Testis (tissue), 3 donors: ENCODE data around the gene DTX2. TPM values are rescaled to one million over a fixed set of nuclear protein-coding genes. Genes with fewer than 3 reads are reported as not detected.
"Not testable (repeated sequence)": the region's sequence is repeated elsewhere in the genome, so short reads cannot be mapped to it uniquely, and the experiment has no call there.

ENCODE experiments used
- DNase-seq: peaks from one replicate; pipeline ENCODE4 v3.0.0-alpha.2; 2019
- H3K27ac ChIP-seq, 2 donors: fragments of 200-600 bp; sonication (generic); one replicate each; pipeline ENCODE4 v1.5.1; 2019
- H3K27me3 ChIP-seq: fragments of 200-600 bp; sonication (generic); one replicate; pipeline ENCODE4 v1.5.1; 2019
- H3K36me3 ChIP-seq: fragments of 200-600 bp; sonication (generic); one replicate; pipeline ENCODE4 v1.5.1; 2017; ENCODE audit warnings: low read depth; ENCODE audit errors: missing control alignments
- H3K4me1 ChIP-seq: fragments of 200-600 bp; sonication (generic); one replicate; pipeline ENCODE4 v1.5.1; 2019
- H3K4me3 ChIP-seq, 2 donors: fragments of 200-600 bp; sonication (generic); one replicate each; pipeline ENCODE4 v1.5.1; 2017 to 2019
- H3K9me3 ChIP-seq: fragments of 200-600 bp; sonication (generic); one replicate; pipeline ENCODE4 v1.5.1; 2017
- WGBS, 2 donors: methylation state at CpG; one replicate each; pipeline ENCODE4 v1.1.5; 2018; 5-methylcytosine and 5-hydroxymethylcytosine counted together
- intact Hi-C: fragments of 100-400 bp; cut with DNase I; formaldehyde crosslinking; loops from one replicate; pipeline ENCODE4 v1.15.1; 2023; ENCODE audit warnings: low total_unique reads
- polyA plus RNA-seq: library from polyadenylated mRNA; stranded (reverse); fragments of 350-450 nt; fragmentation: Illumina TruSeq; extraction: RNeasy Lipid Tissue Mini Kit (QIAGEN cat#74804); gene quantifications from one replicate; pipeline ENCODE4 v1.2.3, GENCODE V29; 2014; ENCODE audit warnings: low read depth, low replicate concordance; ENCODE audit not compliant: insufficient read depth
- total RNA-seq, 2 donors: library from RNA; depleted of rRNA; stranded (reverse); fragments of >200 nt; gene quantifications; one replicate each; pipeline ENCODE4 v1.2.3, GENCODE V29; 2016

DTX2 gene
- total and polyA plus RNA-seq, 3 donors from 2014 or later: 65.1 to 239 (median 200) TPM

DNA sequence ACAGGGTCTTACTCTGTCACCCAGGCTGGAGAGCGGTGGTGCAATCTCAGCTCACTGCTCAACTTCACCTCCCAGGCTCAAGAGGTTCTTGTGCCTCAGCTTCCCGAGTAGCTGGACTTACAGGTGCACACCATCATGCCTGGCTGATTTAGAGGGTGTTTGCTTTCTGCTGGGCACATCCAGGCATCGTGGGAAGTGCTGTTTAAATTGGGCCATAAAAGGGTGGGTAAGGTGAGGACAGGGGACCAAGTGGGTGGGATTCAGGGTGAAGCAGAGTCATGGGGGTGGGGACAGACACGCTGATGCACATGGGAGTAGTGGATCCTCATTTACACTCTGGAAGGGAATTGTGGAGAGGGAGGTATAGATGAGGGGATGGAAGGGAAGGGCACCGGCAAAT is 3.5 kb downstream of the DTX2 start:
- H3K36me3 ChIP-seq, DNase-seq, H3K27me3 ChIP-seq, H3K4me3 ChIP-seq, intact Hi-C loops, H3K9me3 ChIP-seq, H3K4me1 ChIP-seq: not testable (repeated sequence)
- peak overlapping the region; percentile 4 to 24 for H3K27ac ChIP-seq
- 74 to 93% methylated on average over 2 to 5 of the region's 5 CpGs for WGBS, 2 donors

DNA sequence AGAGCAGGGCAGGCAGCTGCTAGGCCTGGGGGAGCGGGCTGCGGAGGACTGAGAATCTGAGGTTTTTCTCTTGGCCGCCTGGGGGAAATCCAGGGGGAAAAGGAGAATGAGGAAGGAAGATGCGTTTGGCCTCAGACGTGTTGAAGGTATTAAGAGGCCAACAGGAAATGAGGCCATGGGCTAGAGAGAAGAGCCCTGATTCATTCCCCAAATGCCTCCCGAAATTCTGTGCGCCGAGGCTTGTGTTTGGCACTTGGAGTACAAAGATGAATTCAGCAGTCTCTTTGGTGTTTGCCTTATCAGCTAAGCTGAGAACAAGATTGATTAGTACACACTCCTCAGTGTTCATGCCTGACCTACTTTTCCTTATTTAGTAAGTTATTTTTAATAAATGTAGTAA is 4.4 kb downstream of the DTX2 start:
- H3K27ac ChIP-seq: peak overlapping the region in 1 of 2 donors; percentile 62

DNA sequence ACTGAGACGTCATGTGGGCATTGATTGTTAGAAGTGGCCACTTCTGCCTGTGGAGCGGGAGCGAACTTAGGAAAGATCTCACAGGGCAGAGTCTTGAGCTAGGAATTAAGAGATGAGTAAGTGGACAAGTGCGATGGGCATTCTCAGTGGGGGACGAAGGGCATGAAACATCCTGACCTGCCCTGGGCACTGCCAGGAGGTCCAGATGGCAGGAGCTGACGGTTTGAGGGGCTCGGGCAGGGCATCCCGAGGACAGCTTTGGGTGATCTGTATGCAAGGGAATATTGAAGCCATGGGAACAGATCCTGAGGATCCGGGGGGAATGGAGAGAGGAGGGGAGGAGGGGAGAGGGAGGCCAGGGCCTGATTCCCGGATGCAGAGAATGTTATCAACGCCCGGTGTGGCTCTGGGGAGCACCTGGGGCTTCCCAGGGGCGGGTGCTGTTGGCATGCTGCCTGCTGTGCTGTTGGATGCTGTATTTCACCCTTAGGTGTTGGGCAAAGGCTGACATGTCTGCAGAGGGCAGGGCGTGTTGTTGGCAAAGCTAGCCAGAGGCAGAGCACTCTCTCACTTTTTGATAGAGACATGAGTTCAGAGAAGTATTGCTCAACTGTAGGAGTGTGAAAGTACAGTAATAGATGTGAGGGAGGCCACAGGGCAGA is 6.4 kb downstream of the DTX2 start:
- peak overlapping the region; percentile 32 to 69 for H3K27ac ChIP-seq
- H3K9me3 ChIP-seq, H3K27me3 ChIP-seq, intact Hi-C loops, H3K4me1 ChIP-seq, H3K4me3 ChIP-seq, DNase-seq, H3K36me3 ChIP-seq: not testable (repeated sequence)
- 71 to 80% methylated on average over 10 to 11 of the region's 14 CpGs for WGBS, 2 donors

More for the DNA sequence above, 4.4 kb downstream of the DTX2 start:
- DNase-seq, H3K4me1 ChIP-seq, H3K4me3 ChIP-seq, H3K9me3 ChIP-seq, H3K36me3 ChIP-seq, intact Hi-C loops, H3K27me3 ChIP-seq: not testable (repeated sequence)
- no CpG with 5 or more reads among the region's 8 CpGs for WGBS, 2 donors

DNA sequence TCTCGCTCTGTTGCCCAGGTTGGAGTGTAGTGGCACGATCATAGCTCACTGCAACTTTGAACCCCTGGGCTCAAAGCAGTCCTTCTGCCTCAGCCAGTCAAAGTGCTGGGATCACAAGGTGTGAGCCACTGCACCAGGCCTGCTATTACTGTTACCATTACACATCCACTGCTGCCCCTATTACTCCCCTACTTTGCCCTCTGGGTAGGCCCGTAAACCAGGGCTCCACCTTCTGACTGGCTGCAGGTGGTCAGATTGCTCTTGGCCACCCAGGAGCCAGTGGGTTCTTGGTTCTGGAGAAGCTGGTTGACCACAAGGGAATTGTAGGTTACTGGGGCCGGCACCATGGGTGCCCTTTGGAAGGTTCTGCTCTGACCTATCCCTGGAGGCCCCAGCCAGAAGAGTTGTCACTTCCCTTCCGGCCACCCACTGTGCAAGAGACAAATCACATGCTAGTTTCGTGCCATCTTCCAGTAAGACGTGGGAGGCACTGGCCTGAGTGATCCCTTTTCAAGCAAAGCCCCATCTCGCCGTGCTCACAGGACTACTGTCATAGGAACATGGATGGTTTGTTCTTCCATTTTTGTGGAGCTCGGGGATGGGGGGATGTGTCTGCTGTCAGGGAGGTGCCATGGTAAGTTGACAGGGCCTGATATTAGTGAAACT is 10.2 kb downstream of the DTX2 start:
- intact Hi-C loops, H3K4me3 ChIP-seq, H3K27me3 ChIP-seq, DNase-seq, H3K27ac ChIP-seq, H3K4me1 ChIP-seq, H3K9me3 ChIP-seq, H3K36me3 ChIP-seq: not testable (repeated sequence)
- WGBS, 2 donors: 79 to 87% methylated on average over 3 to 9 of the region's 10 CpGs

DNA sequence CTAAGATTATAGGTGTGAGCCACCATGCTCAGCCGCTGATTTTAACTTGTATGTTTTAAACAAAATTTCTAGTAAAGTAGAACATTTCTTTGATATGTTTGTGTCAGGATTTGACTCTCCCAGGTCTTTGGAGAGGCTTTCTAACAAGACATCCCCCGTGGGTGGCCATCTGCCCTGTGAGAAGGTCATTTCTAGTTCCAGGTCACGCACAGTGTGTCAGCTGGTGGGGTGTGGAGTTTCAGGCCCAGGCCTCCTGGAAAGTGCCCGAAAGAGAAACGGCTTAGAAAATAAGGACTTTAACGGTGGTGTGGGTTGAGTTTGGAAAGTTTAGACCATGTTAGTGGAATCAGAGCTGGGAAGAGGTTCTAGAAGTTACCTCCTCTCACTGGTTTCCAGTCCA is 11.6 kb downstream of the DTX2 start:
- intact Hi-C loops, H3K36me3 ChIP-seq, H3K4me1 ChIP-seq, H3K4me3 ChIP-seq, H3K27me3 ChIP-seq, H3K9me3 ChIP-seq, DNase-seq, H3K27ac ChIP-seq: not testable (repeated sequence)
- 93 to 100% methylated on average over 2 to 3 of the region's 6 CpGs for whole genome bisulfite sequencing, 2 donors

DNA sequence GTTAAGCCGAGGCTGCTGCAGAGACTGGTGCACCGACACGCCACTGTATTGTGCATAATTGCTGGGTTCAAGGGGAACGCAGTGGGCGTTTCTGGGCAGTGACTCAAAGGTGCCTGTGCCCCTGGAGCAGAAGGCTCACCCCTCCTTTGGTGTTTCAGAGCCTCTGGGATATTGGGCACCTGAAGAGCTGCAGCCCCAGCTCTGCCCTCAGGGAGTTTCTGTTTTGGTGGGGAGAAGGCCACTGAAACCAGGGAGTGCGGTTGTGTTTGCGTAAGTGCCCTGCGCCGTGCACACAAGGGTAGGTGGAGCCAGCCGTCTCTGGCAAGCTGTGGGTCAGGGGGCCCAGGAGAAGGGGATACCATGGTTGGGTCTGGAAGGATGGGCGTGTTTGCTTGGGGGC is 14.8 kb downstream of the DTX2 start:
- DNase-seq, H3K4me1 ChIP-seq, intact Hi-C loops, H3K4me3 ChIP-seq, H3K36me3 ChIP-seq, H3K9me3 ChIP-seq, H3K27me3 ChIP-seq, H3K27ac ChIP-seq: not testable (repeated sequence)
- 100% methylated on average over 3 of the region's 11 CpGs; no CpG with 5 or more reads in 1 of the 2 donors for WGBS, 2 donors

DNA sequence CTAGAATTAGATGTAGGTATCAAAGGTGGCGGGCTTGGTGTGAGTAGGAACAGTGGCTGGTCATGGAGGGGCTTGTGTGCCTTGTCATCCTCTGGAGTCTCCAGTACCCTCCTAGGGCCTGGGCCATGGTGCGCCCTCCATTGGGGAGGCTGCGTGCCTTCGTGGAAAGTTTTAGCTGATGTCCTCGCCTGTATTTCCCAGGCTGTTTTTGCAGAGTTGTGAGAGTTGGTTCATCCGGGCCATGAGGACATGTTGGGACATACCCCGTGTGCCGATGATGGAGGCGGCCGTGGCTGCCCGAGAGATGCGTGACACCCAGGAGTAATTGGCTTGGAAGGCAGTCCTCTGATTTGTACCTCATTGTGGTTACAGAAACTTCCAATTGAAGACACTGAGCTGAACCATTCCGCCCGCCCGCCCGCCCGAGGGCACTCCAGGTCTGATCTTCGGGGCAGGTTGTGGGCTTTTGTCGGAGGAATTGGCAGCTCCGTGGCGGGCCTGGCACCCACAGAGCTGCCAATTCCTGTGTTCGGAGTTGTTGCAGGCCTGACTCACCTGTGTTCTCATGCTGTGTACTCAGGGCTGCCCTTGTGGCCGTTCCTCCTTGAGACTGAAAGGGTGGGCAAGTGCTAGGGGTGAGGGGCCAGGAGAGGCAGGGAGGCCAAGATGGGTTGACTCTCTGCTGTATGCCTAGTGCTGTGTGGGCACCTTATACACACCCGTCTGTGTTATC is 15.4 kb downstream of the DTX2 start:
- intact Hi-C loops, H3K4me1 ChIP-seq: not testable (repeated sequence)
- WGBS, 2 donors: 91 to 97% methylated on average over 8 to 20 of the region's 24 CpGs

DNA sequence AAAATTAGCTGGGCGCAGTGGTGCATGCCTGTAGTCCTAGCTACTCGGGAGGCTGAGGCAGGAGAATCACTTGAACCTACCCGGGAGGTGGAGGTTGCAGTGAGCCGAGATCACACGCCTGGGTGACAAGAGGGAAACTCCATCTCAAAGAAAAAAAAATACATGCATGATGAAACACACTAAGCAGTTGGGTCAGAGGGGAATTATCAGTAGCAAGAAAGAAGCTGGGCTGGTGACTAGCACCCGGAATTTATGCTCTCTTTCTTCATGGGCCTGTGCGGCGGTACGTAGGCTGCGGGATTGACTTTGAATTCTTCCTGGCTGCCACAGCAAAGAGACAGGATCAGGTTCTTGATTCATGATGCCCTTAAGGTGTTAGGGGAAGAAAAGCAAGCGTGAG is 18.1 kb downstream of the DTX2 start:
- 85% methylated on average over 5 to 11 of the region's 11 CpGs for WGBS, 2 donors
- H3K36me3 ChIP-seq, H3K4me1 ChIP-seq, H3K27me3 ChIP-seq, H3K4me3 ChIP-seq, intact Hi-C loops, H3K27ac ChIP-seq, H3K9me3 ChIP-seq, DNase-seq: not testable (repeated sequence)

More for the DNA sequence above, 15.4 kb downstream of the DTX2 start:
- H3K9me3 ChIP-seq, DNase-seq, H3K27ac ChIP-seq, H3K4me3 ChIP-seq, H3K27me3 ChIP-seq, H3K36me3 ChIP-seq: not testable (repeated sequence)

DNA sequence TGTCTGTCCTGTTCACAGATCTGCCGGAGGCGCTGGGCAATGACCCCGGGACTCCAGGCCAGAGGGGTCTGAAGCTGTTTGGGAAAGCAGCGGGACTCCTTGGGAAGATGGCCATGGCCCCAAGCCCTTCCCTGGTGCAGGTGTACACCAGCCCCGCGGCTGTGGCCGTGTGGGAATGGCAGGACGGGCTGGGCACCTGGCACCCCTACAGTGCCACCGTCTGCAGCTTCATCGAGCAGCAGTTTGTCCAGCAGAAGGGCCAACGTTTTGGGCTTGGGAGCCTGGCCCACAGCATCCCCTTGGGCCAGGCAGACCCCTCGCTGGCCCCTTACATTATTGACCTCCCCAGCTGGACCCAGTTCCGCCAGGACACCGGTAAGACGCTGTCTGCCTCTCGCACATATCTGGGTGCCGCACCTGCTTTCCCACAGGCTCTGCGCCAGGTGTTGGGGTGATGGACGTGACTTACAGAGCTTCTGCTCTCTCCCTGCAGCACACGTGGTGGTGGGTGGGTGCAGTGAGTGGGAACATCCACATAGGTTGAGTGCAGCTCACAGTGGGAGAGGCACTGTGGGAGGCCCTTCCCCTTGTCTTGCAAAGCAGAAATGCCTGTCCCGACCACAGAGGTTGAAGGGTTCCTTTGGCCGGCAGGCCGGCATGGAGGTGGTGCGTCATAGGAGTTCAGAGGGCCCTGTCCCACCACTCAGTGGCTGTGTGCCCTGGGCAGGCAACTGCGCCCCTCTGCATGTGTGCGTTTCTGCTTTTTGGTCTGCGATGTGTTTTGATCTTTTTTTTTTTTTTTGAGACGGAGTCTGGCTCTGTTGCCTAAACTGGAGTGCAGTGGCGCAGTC is 19.1 kb downstream of the DTX2 start:
- H3K27me3 ChIP-seq, intact Hi-C loops, H3K9me3 ChIP-seq, H3K36me3 ChIP-seq, DNase-seq, H3K4me1 ChIP-seq, H3K27ac ChIP-seq, H3K4me3 ChIP-seq: not testable (repeated sequence)
- 84 to 90% methylated on average over 2 to 29 of the region's 29 CpGs for WGBS, 2 donors

DNA sequence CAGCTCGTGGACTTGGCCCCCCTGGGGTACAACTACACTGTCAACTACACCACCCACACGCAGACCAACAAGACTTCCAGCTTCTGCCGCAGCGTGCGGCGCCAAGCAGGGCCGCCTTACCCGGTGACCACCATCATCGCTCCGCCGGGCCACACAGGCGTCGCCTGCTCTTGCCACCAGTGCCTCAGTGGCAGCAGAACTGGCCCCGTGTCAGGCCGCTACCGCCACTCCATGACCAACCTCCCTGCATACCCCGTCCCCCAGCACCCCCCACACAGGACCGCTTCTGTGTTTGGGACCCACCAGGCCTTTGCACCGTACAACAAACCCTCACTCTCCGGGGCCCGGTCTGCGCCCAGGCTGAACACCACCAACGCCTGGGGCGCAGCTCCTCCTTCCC is 21.2 kb downstream of the DTX2 start:
- H3K4me3 ChIP-seq, intact Hi-C loops, H3K27me3 ChIP-seq, H3K9me3 ChIP-seq, H3K27ac ChIP-seq, H3K4me1 ChIP-seq, DNase-seq, H3K36me3 ChIP-seq: not testable (repeated sequence)
- WGBS, 2 donors: 93 to 94% methylated on average over 10 to 24 of the region's 24 CpGs

DNA sequence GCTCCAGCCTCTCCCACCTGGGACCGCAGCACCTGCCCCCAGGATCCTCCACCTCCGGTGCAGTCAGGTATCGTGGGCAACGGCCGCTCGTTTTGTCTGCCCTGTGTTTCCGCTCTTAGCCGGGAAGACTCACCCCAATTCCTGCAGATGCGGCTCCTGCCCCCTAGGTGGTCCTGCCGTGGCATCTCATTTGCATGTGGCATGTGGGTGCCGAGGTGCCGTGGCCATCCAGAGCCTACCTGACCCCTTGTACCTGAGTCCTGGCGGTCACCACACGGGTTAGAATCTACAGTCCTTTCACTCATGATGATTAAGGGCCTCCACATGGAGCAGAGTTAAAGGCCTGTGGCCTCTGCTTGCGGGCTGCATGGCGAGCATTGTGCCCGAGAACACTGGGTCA is 21.6 kb downstream of the DTX2 start:
- H3K36me3 ChIP-seq, H3K9me3 ChIP-seq, intact Hi-C loops, DNase-seq, H3K4me1 ChIP-seq, H3K27ac ChIP-seq, H3K4me3 ChIP-seq, H3K27me3 ChIP-seq: not testable (repeated sequence)
- 97% methylated on average over 17 of the region's 17 CpGs; no CpG with 5 or more reads in 1 of the 2 donors for WGBS, 2 donors
